ENCODE results near the gene F11. TPM values are rescaled to one million over a fixed set of nuclear protein-coding genes. Genes with fewer than 3 reads are reported as not detected.

F11 gene
- total and polyA plus RNA-seq, 2 donors (not counting 3 experiments of a cell fraction or from before 2014, with no cell fraction given) = not detected

GRCh38 chr4:186298031-186298647, 32.1 kb downstream of the F11 start:
- TF ChIP-seq POLR2AphosphoS5 (IDR thresholded peaks at IDR 0.05; ENCODE audit: insufficient read depth, low read depth, low read length) (no peak), POLR2A (IDR thresholded peaks at IDR 0.05; ENCODE audit: low read depth, low read length) (no peak), MAX (IDR thresholded peaks at IDR 0.05; ENCODE audit: insufficient read depth, insufficient read length) (no peak), EZH2 (IDR thresholded peaks at IDR 0.05; ENCODE audit: borderline replicate concordance, low read depth, low read length, severe bottlenecking) (no peak), JUN (IDR thresholded peaks at IDR 0.05; ENCODE audit: borderline replicate concordance, insufficient read depth, insufficient read length, low read depth) (no peak), GATA2 (IDR thresholded peaks at IDR 0.05; ENCODE audit: insufficient read depth, insufficient read length, low read depth, low read length) (no peak), CTCF (IDR thresholded peaks at IDR 0.05; ENCODE audit: extremely low read depth in 1 of 2, insufficient read depth in 1 of 2, low read depth in 1 of 2, low read length in 2 of 2) (no peak), FOS (IDR thresholded peaks at IDR 0.05; ENCODE audit: borderline replicate concordance, insufficient read depth, low read length) (no peak), MYC (IDR thresholded peaks at IDR 0.05; ENCODE audit: low read depth, low read length) (no peak)
- dilution Hi-C loops (cut with MboI; ENCODE audit: extremely low pct_ligation_motif_present, low sequenced_read_pairs) = no loop called here
- no peaks in the 10 kb centered on the region for H4K20me1 ChIP-seq (replicated peaks; ENCODE audit: control insufficient read depth, extremely low read depth, insufficient read depth, low read length)
- H3K27me3 ChIP-seq (ENCODE audit: control insufficient read depth in 2 of 2, insufficient read depth in 2 of 2, low read length in 2 of 2) = peaks cover 0 to 2% of the 10 kb centered on the region in 2 experiments
- H3K9me3 ChIP-seq (replicated peaks; ENCODE audit: control insufficient read depth, insufficient read depth, low read length) = no peaks in the 10 kb centered on the region
- CTCF ChIA-PET = no interaction called here
- peak overlapping the region; percentile 36 for H2AFZ ChIP-seq (ENCODE audit: low read depth, low read length)
- H3K4me1 ChIP-seq (ENCODE audit: control insufficient read depth, extremely low read depth, insufficient read depth, low read length) = no peaks in the 10 kb centered on the region
- H3K4me2 ChIP-seq (ENCODE audit: insufficient read depth, low read length) = no peak overlapping the region
- FAIRE-seq = no peak
- DNase-seq (ENCODE audit: low read depth, low spot score) = no peak
- no peaks in the 10 kb centered on the region for H3K79me2 ChIP-seq (ENCODE audit: control insufficient read depth, insufficient read depth, low read length)
- no peak overlapping the region for H3K9ac ChIP-seq (replicated peaks; ENCODE audit: extremely low read depth, insufficient read depth, low read length)
- H3K36me3 ChIP-seq (ENCODE audit: control insufficient read depth in 2 of 2, extremely low read depth in 1 of 2, insufficient read depth in 2 of 2, low read length in 2 of 2) = no peaks in the 10 kb centered on the region
- H3K27ac ChIP-seq (ENCODE audit: insufficient read depth, low read depth, low read length) = no peak overlapping the region
- no peaks in the 10 kb centered on the region for H3K9me1 ChIP-seq (replicated peaks; ENCODE audit: control insufficient read depth, extremely low read depth, insufficient read depth, low read length)
- POLR2A ChIA-PET = no interaction called here
- intact Hi-C loops (cut with micrococcal nuclease) = loop anchor here (5.0 kb wide), 1 partner anchor 379 kb away; no protein-coding TSS in a partner anchor
- no TSS peak for BruUV-seq (replicated peaks)
- H3K4me3 ChIP-seq (replicated peaks in 1 of 3; ENCODE audit: insufficient read depth in 1 of 3, low read depth in 1 of 3, low read length in 3 of 3) = no peak overlapping the region
